ENCODE measurements around the gene EDC3. TPM values are rescaled to one million over a fixed set of nuclear protein-coding genes. Genes with fewer than 3 reads are reported as not detected.

EDC3 gene
- total and polyA plus RNA-seq, 2 experiments from 2014 or later: 13.8 to 26.5 TPM

GRCh38 chr15:74609938-74610301 lies 85.9 kb downstream of the EDC3 start:
- Histone ChIP-seq H2AFZ (no peak overlapping the region), H3K27me3 (ENCODE audit: insufficient read depth) (peaks cover 13% of the 10 kb centered on the region; the same call in 1 of the 2 replicates), H3K9me2 (ENCODE audit: insufficient read depth) (no peaks in the 10 kb centered on the region), H3K36me3 (ENCODE audit: insufficient read depth) (no peaks in the 10 kb centered on the region), H3F3A (replicated peaks; ENCODE audit: low read depth) (no peaks in the 10 kb centered on the region; the same call in 1 of the 2 replicates), H3K79me2 (replicated peaks; ENCODE audit: insufficient read depth) (no peaks in the 10 kb centered on the region), H3K4me3 (no peak overlapping the region), H3K4me1 (ENCODE audit: insufficient read depth) (no peaks in the 10 kb centered on the region), H3K4me2 (no peak overlapping the region), H4K20me1 (replicated peaks; ENCODE audit: insufficient read depth) (no peaks in the 10 kb centered on the region; the same call in 1 of the 2 replicates), H3K27ac (ENCODE audit: low read depth) (no peak overlapping the region)
- ATAC-seq (no peak), DNase-seq (ENCODE audit: low spot score) (no peak)
- H3K36me3 Mint-ChIP-seq (ENCODE audit: low read depth): no peaks in the 10 kb centered on the region
- peaks cover 16% of the 10 kb centered on the region for H3K27me3 Mint-ChIP-seq (ENCODE audit: insufficient read depth, low read depth, poor library complexity)
- no peaks in the 10 kb centered on the region for H3K9me3 Mint-ChIP-seq
- TF ChIP-seq CTCF (conservative IDR thresholded peaks at IDR 0.05; ENCODE audit: low read depth in 2 of 2): no peak
- TF ChIP-seq REST (IDR thresholded peaks at IDR 0.05; ENCODE audit: unreplicated experiment): no peak
- TF ChIP-seq ETS1 (IDR thresholded peaks at IDR 0.05): no peak
- no peak for TF ChIP-seq ZNF331 (CRISPR knock-in tag; IDR thresholded peaks at IDR 0.05; ENCODE audit: low read depth)
- no peak for TF ChIP-seq CREB1 (CRISPR knock-in tag; IDR thresholded peaks at IDR 0.05; ENCODE audit: low read depth)
- no peak for TF ChIP-seq ZNF114 (CRISPR knock-in tag; IDR thresholded peaks at IDR 0.05)
- TF ChIP-seq STAT1 (IDR thresholded peaks at IDR 0.05; ENCODE audit: unreplicated experiment): no peak
- TF ChIP-seq EZH2phosphoT487 (IDR thresholded peaks at IDR 0.05; ENCODE audit: unreplicated experiment): no peak
- no peak for TF ChIP-seq ZNF462 (CRISPR knock-in tag; IDR thresholded peaks at IDR 0.05)
- no peaks in the 10 kb centered on the region; the same call in 2 of the 3 replicates for H3K4me1 Mint-ChIP-seq
- H3K27ac Mint-ChIP-seq: no peak overlapping the region
- H3K4me3 Mint-ChIP-seq: no peak overlapping the region

All from GM23338 (cell line).